ENCODE data around the gene EWSR1.

- TF ChIP-seq CTCF (IDR thresholded peaks at IDR 0.05), result no peak
- no peak for TF ChIP-seq EZH2 (IDR thresholded peaks at IDR 0.05; ENCODE audit: borderline replicate concordance, insufficient read depth, low read depth, low read length, poor library complexity, severe bottlenecking)
Observed at GRCh38 chr22:29270475-29271271, 2.6 kb downstream of the EWSR1 start.

Data from B cell (primary cell).